Kidney (tissue), 14 donors: ENCODE data around the gene BMP4. TPM values are rescaled to one million over a fixed set of nuclear protein-coding genes. Genes with fewer than 3 reads are reported as not detected.

Experiments
- DNase-seq, 5 donors: peaks; one replicate each; pipeline ENCODE4 v3.0.0-alpha.2; 2013 to 2020
- FAIRE-seq: peaks from 2 replicates; lab custom pipeline; 2012; peaks lifted over from hg19 to GRCh38; lab: Jason Lieb, UNC
- H3K27ac ChIP-seq, 2 donors: one replicate each; pipeline ENCODE4 v1.7.0; 2013; ENCODE audit warnings: low read depth in 2 of 2, low read length in 2 of 2, inconsistent platforms in 1 of 2
- H3K27me3 ChIP-seq: one replicate; pipeline ENCODE4 v1.7.1; 2013; ENCODE audit warnings: low read length, inconsistent platforms; ENCODE audit not compliant: control insufficient read depth, insufficient read depth
- H3K36me3 ChIP-seq, 3 donors: one replicate each; pipeline versions ENCODE4 v1.7.0 to v1.7.1; 2013; ENCODE audit warnings: low read length in 3 of 3, control low read depth in 1 of 3, inconsistent platforms in 1 of 3; ENCODE audit not compliant: insufficient read depth in 3 of 3, control insufficient read depth in 2 of 3
- H3K4me1 ChIP-seq, 3 donors: one replicate each; pipeline versions ENCODE4 v1.7.0 to v1.7.1; 2013; ENCODE audit warnings: low read length in 3 of 3, inconsistent platforms in 1 of 3, low read depth in 1 of 3; ENCODE audit not compliant: control insufficient read depth in 2 of 3, insufficient read depth in 2 of 3
- H3K4me3 ChIP-seq, 3 donors: one replicate each; pipeline versions ENCODE4 v1.7.0 to v1.8.1; 2013; ENCODE audit warnings: low read length in 3 of 3, control low read depth in 1 of 3, inconsistent platforms in 1 of 3
- H3K9ac ChIP-seq, 3 donors: one replicate each; pipeline versions ENCODE4 v1.7.0 to v1.7.1; 2013; ENCODE audit warnings: low read length in 3 of 3, control low read depth in 1 of 3, inconsistent platforms in 1 of 3
- H3K9me3 ChIP-seq, 3 donors: one replicate each; pipeline versions ENCODE4 v1.7.0 to v1.7.1; 2013; ENCODE audit warnings: low read length in 3 of 3, control low read depth in 1 of 3, inconsistent platforms in 1 of 3; ENCODE audit not compliant: control insufficient read depth in 2 of 3, insufficient read depth in 1 of 3
- intact Hi-C: fragments of 100-400 bp; cut with DNase I; formaldehyde crosslinking; loops from one replicate; pipeline ENCODE4 v1.11.1; 2022
- polyA plus RNA-seq: library from polyadenylated mRNA; stranded (reverse); fragments of 350-450 nt; fragmentation: Illumina TruSeq; extraction: RNeasy Lipid Tissue Mini Kit (QIAGEN cat#74804); gene quantifications from one replicate; pipeline ENCODE4 v1.2.3, GENCODE V29; 2014; ENCODE audit warnings: low read depth, low replicate concordance; ENCODE audit not compliant: insufficient read depth
- total RNA-seq: library from RNA; stranded (reverse); fragmentation: NEBNext Ultra II Directional; extraction: Animal tissue kit (Norgen Biotek cat#: 25700); gene quantifications from one replicate; pipeline ENCODE4 v1.2.1, GENCODE V29; 2021
- TF ChIP-seq, protein P1 (sequence below): IDR thresholded peaks from 3 replicates; pipeline ENCODE4 v1.5.1; 2012; ENCODE audit warnings: mild to moderate bottlenecking, moderate library complexity, borderline replicate concordance; ENCODE audit not compliant: insufficient read depth; ENCODE audit errors: extremely low read depth
- donor health status: control.
- donor health status: control.
- donor health status: control.
- donor health status: control.
- donor health status: control.
- donor health status: DM: yes; HTN: yes; CAD: no.
- donor health status: Normal renal cell carcinoma (clear cell type).

BMP4 gene
- total and polyA plus RNA-seq, 2 donors from 2014 or later = 9.9 to 11.2 TPM

DNA sequence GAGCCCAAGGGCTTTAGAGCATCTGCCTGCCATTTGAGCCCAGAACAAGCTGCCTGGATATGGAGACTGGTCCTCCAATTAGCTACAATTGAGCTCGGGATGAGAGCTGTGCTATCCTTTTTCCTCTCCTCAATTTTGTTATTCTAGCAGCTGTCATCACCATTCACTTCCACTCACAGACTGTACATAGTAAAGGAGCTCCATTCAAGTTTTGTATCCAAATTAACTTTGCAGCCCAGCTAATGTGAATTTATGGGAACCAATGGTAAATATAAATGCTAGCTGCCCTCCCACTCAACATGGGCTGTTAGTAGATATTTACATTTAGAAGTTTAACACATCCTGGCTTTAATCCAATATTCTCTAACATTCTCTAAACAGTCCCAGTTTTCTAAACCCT, 44.6 kb downstream of the BMP4 start:
- Histone ChIP-seq H3K4me1 (no peaks in the 10 kb centered on the region), H3K27me3 (no peaks in the 10 kb centered on the region), H3K4me3 (no peak overlapping the region), H3K9ac (no peak overlapping the region), H3K27ac (no peak overlapping the region), H3K9me3 (no peaks in the 10 kb centered on the region), H3K36me3 (no peaks in the 10 kb centered on the region)
- FAIRE-seq = no peak
- TF ChIP-seq, protein P1, sequence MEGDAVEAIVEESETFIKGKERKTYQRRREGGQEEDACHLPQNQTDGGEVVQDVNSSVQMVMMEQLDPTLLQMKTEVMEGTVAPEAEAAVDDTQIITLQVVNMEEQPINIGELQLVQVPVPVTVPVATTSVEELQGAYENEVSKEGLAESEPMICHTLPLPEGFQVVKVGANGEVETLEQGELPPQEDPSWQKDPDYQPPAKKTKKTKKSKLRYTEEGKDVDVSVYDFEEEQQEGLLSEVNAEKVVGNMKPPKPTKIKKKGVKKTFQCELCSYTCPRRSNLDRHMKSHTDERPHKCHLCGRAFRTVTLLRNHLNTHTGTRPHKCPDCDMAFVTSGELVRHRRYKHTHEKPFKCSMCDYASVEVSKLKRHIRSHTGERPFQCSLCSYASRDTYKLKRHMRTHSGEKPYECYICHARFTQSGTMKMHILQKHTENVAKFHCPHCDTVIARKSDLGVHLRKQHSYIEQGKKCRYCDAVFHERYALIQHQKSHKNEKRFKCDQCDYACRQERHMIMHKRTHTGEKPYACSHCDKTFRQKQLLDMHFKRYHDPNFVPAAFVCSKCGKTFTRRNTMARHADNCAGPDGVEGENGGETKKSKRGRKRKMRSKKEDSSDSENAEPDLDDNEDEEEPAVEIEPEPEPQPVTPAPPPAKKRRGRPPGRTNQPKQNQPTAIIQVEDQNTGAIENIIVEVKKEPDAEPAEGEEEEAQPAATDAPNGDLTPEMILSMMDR = no peak
- intact Hi-C loops = no loop called here
- peak in 2 of 5 donors; percentile 46 to 51 for DNase-seq

DNA sequence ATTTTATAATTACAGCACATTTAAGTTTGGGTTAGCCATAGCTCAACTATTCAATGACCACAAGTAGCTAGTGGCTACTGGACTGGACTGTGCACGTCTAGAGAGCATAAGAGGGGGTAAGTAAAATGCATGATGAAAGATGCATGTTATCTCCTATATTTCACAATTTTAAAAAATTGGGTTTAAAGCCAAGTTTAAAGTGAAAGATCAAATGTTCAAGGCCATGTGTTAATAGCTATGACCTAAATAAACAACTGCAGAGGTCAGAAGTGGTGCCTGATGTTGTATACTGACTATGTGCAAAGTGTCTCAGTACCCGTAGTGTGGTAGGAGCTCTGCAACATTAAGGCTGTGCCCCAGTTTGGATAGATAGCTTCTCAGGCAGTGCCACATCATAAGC, 48.2 kb downstream of the BMP4 start:
- Histone ChIP-seq H3K9ac (no peak overlapping the region), H3K36me3 (no peaks in the 10 kb centered on the region), H3K4me3 (no peak overlapping the region), H3K27me3 (no peaks in the 10 kb centered on the region), H3K4me1 (no peaks in the 10 kb centered on the region), H3K9me3 (peaks cover 0 to 1% (median 0%) of the 10 kb centered on the region in 3 donors), H3K27ac (no peak overlapping the region)
- intact Hi-C loops = no loop called here
- no peak for FAIRE-seq
- no peak for DNase-seq
- TF ChIP-seq, protein P1 = no peak

DNA sequence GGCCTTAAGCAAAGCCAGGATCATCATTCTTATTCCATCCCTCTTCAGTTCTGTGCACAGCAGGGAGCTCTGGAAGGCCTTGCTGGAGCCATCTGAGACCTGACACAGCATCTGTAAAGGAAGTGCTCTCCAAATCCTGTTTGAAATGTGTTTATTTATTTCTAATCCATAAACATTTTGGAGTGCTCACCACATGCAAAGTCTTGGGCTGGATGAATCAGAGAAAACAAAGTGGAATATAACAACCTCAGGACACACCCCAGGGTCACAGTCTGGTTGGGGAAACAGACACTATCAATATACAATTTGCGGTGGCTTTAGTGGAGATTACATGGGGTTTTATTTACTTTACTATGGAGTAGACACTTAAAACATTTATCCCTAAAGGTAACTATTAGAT, 54.3 kb downstream of the BMP4 start:
- no peaks in the 10 kb centered on the region for H3K4me1 ChIP-seq
- intact Hi-C loops = no loop called here
- FAIRE-seq (no peak), DNase-seq (no peak)
- no peak overlapping the region for H3K27ac ChIP-seq
- no peak overlapping the region for H3K4me3 ChIP-seq
- no peaks in the 10 kb centered on the region for H3K27me3 ChIP-seq
- TF ChIP-seq, protein P1 = no peak
- no peaks in the 10 kb centered on the region for H3K36me3 ChIP-seq
- H3K9ac ChIP-seq = no peak overlapping the region
- peaks cover 0 to 1% (median 0%) of the 10 kb centered on the region in 3 donors for H3K9me3 ChIP-seq

DNA sequence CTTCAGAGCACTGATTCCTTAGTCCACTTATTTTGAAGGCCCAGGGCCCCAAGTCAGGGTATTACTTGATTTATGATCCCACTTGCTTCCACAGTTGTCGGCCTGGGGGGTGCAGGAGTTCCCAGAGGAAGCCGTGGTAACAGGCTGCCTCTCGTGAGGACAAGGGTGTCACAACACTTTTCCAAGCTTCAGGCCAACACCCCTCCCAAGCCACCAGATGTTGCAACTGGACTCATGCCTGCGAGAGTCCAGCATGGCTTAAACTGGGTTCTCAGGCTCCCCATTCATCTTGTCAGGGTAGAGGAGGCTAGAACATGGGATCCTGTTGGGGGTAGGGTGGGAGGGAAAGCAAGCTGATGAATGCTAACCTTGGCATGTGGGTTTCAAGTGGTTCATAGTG, 56.1 kb downstream of the BMP4 start:
- Histone ChIP-seq H3K9me3 (no peaks in the 10 kb centered on the region), H3K27me3 (no peaks in the 10 kb centered on the region), H3K4me3 (no peak overlapping the region), H3K4me1 (peaks cover 0 to 7% (median 0%) of the 10 kb centered on the region in 3 donors), H3K9ac (no peak overlapping the region), H3K36me3 (no peaks in the 10 kb centered on the region), H3K27ac (no peak overlapping the region)
- TF ChIP-seq, protein P1 = no peak
- DNase-seq = peak in 1 of 5 donors; percentile 58
- FAIRE-seq = no peak
- intact Hi-C loops = no loop called here
